22Rv1 (cell line): ENCODE results near the gene MYOZ2.

Experiments
- H3K27ac ChIP-seq: fragments of 450-650 bp; 2 replicates; pipeline ENCODE4 v1.5.1; 2017
- CTCF ChIP-seq: fragments of 450-650 bp; IDR thresholded peaks from 2 replicates; pipeline ENCODE4 v1.5.1; 2017; ENCODE audit warnings: mild to moderate bottlenecking
- ZFX ChIP-seq: fragments of 450-650 bp; IDR thresholded peaks from 2 replicates; pipeline ENCODE4 v1.6.1; 2017; ENCODE audit warnings: antibody characterized with exemption, borderline replicate concordance

MYOZ2 gene

GRCh38 chr4:119135721-119136121 is at the start of gene MYOZ2:
Gene MYOZ2, plus strand, starts transcription at chr4:119135832. Its CDS starts 694 bp downstream, at chr4:119136526.
- TF ChIP-seq ZFX, result no peak
- no peak for TF ChIP-seq CTCF
- no peak within 1 kb of the TSS for H3K27ac ChIP-seq

DNA sequence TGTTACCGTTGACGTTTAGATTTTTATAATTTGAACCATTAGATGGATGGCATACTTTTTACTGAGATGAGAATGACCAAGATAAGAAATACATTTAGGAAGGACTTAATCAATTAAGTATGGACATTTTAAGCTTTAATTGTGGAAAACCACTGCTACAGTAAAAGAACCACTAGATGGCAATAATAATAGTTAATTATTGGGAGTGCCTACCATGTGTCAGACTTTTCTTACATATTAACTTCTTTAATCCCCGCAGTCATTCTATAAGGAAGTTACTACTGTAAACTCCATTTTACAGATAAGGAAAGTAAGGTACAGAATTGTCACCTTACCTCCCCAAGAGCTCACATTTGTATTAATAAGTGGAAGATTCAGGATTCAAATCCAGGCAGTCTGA is 48.5 kb upstream of the MYOZ2 start:
- no peak for TF ChIP-seq ZFX
- TF ChIP-seq CTCF, result no peak
- H3K27ac ChIP-seq, result no peak overlapping the region

DNA sequence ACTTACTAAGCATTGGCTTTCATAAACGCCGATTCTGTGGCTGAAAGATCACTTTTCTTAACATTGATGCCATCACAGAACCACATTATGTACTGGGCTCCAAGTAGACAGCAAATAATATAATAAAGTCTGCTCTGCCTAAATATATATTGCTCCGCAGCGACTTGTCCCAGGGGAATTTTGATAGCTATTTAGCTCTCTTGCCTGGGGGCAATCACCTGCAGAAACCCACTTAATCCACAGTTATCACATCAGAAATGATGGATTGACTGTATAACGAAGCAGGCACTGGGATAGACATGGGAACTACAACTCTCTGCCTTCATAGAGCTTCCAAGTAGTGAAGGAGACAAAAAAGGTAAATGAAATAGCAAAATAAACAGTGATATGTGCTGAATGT is 48.0 kb upstream of the MYOZ2 start:
- H3K27ac ChIP-seq, result no peak overlapping the region
- no peak for TF ChIP-seq ZFX

GRCh38 chr4:119093042-119093827 is 42.4 kb upstream of the MYOZ2 start:
- TF ChIP-seq ZFX (no peak), CTCF (no peak)
- H3K27ac ChIP-seq, result no peak overlapping the region

DNA sequence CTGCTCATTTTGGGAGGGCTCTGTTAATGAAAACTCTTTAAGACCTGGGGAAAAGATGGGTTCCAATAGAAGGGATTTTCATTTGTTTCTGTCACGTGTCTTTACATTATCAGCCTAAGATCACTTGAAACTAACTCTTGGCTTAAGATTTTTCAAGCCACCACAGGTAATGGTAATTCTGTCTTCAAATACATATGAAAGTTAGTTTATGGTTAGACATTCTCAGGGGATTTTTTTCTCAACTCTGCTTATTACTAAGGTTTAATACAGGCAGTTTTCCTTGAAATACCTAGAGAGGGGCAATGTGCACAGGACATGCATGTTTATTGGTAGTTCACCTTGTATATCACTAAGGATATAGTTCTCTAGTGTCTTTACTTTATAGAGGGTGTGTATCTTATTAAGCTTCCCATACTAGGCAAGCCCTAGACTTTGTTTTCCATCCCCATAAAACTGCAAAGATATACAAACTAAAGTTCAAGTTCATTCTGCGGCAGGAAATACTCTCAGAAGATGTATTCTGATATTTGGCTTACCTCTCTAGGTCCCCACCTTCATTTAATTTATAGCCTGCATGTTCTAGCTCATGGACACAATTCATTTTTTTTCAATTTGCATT is 38.2 kb upstream of the MYOZ2 start:
- TF ChIP-seq CTCF (no peak), ZFX (no peak)
- H3K27ac ChIP-seq, result no peak overlapping the region

- no peak for TF ChIP-seq ZFX
- TF ChIP-seq CTCF, result no peak
- H3K27ac ChIP-seq, result no peak overlapping the region
Observed at GRCh38 chr4:119098306-119098705, 37.3 kb upstream of the MYOZ2 start.

DNA sequence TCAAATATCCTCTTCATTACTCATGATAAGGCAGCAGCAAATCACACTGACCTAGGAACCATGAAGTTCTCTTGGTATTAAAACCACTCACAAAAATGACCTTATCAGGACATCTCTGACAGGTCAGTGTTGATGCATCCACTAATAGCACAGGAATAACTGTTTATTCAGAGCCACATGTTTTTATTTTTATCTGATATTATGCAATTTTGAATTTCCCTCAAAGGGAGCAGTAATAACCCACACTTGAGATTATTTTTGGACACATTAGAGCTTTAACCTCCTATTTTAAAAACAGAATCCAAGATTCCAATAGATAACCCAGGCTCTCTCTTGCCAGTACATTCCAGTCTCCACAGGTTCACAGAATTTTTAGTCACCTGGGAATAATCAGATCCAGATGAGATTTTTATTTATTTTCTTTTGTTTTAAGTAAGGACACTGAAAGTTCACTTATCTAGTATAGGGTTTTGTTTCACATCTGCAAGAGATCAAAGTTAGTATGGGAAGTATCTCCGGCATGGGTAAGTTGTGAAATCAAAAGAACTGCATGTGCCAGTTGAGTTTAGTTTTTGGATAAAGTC is 36.3 kb upstream of the MYOZ2 start:
- TF ChIP-seq CTCF (no peak), ZFX (no peak)
- H3K27ac ChIP-seq, result no peak overlapping the region
